ENCODE results near the gene IL2RA.

DNA sequence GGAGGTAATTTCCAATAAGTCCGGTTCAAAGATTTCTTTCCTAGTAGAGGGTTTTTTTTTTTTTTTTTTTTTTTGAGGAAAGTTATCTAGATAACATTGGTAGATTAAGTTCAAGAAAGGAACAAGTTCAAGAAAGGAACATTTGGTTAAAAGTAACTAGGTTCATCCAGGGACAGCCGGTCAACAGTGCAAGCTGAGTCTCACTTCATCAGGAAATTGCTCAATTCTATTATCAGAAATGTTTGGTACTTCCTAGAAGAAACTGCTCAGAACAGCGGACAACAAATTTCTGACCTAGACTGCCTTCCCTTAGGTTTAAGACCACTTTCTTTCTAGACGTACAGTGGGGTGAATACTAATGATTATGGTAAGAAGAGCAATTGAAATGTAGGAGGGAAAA lies 3.7 kb upstream of the IL2RA start:
- TF ChIP-seq, protein P1, sequence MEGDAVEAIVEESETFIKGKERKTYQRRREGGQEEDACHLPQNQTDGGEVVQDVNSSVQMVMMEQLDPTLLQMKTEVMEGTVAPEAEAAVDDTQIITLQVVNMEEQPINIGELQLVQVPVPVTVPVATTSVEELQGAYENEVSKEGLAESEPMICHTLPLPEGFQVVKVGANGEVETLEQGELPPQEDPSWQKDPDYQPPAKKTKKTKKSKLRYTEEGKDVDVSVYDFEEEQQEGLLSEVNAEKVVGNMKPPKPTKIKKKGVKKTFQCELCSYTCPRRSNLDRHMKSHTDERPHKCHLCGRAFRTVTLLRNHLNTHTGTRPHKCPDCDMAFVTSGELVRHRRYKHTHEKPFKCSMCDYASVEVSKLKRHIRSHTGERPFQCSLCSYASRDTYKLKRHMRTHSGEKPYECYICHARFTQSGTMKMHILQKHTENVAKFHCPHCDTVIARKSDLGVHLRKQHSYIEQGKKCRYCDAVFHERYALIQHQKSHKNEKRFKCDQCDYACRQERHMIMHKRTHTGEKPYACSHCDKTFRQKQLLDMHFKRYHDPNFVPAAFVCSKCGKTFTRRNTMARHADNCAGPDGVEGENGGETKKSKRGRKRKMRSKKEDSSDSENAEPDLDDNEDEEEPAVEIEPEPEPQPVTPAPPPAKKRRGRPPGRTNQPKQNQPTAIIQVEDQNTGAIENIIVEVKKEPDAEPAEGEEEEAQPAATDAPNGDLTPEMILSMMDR (conservative IDR thresholded peaks at IDR 0.05; ENCODE audit: low read depth, low read length) = no peak
- no peak for TF ChIP-seq EZH2 (IDR thresholded peaks at IDR 0.05; ENCODE audit: low read length, unreplicated experiment)

Measured in PC-3 (cell line).